GM23248 (cell line): ENCODE measurements around the gene RARB.

Experiments
- EZH2 ChIP-seq: fragments of 200-600 bp; sonication (generic); IDR thresholded peaks from 2 replicates; pipeline ENCODE4 v1.6.1; 2018; ENCODE audit warnings: antibody characterized with exemption, mild to moderate bottlenecking; ENCODE audit not compliant: insufficient read depth, poor library complexity, severe bottlenecking
- EZH2phosphoT487 ChIP-seq: fragments of 200-600 bp; sonication (generic); IDR thresholded peaks from 2 replicates; pipeline ENCODE4 v1.6.1; 2018; ENCODE audit warnings: antibody characterized with exemption, moderate library complexity, mild to moderate bottlenecking, low read depth; ENCODE audit not compliant: insufficient read depth

GRCh38 chr3:25578059-25578458, 150.0 kb downstream of the RARB start:
- TF ChIP-seq EZH2phosphoT487 = no peak
- TF ChIP-seq EZH2 = no peak
